NCI-H226 (cell line): ENCODE results near the gene ZNF511.
"Not testable (repeated sequence)": the region's sequence is repeated elsewhere in the genome, so short reads cannot be mapped to it uniquely, and the experiment has no call there.

ENCODE experiments used
- DNase-seq: peaks from one replicate; pipeline ENCODE4 v3.0.0-alpha.2; 2015

Gene ZNF511

DNA sequence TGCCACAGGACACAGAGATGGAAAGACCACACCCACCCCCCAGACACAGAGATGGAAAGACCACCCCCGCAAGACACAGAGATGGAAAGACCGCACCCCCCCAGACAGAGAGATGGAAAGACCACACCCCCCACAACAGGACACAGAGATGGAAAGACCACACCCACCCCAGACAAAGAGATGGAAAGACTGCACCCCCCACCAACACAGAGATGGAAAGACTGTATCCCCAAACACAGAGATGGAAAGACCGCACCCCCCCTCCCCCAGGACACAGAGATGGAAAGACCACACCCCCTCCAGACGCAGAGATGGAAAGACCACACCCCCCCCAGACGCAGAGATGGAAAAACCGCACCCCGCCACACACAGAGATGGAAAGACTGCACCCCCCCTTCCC lies 8.0 kb downstream of the ZNF511 start:
- no peak for DNase-seq

DNA sequence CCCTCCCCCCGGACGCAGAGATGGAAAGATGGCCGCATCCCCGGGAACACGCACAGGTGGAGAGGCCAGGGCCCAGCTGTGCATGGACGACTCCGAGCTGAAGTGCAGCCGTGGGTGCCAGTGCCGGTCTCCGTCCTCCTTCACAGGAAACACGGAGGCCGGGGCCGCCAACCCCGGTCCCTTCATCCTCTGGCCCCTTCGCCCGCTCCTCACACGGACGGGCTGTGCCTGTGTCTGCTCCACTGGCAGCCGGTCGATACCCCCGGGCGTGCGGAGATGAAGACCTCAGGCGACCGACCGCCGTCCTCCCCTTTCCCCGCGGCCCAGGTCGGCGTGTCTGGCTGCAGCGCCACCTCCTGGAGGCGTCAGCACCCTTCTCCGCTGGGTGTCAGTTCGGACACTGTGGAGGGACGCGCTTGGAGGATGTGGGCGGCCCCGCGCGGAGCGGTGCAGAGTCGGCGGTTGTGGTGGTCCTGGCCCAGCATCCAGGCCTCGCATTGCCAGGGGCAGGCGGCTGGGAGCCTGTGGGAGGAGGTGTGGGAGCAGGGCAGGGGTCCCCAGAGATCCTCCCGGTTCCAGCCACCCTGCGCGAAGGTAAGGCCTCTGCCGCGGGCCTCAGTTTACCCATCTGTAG lies 9.9 kb downstream of the ZNF511 start:
- DNase-seq, result peak; percentile 40

DNA sequence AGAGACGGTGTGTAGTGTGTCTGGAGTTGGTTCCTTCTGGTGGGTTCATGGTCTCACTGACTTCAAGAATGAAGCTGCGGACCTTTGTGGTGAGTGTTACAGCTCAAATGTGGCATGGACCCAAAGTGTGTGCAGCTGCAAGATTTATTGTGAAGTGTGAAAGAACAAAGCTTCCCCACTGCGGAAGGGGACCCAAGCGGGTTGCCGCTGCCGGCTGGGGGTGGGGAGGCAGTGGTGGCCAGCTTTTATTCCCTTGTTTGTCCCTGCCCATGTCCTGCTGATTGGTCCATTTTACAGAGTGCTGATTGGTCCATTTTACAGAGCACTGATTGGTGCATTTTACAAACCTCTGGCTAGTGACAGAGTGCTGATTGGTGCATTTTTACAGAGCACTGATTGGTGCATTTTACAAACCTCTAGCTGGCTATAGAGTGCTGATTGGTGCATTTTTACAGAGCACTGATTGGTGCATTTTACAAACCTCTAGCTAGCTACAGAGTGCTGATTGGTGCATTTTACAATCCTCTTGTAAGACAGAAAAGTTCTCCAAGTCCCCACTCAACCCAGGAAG lies 12.2 kb downstream of the ZNF511 start:
- not testable (repeated sequence) for DNase-seq

- not testable (repeated sequence) for DNase-seq
Measured at GRCh38 chr10:133322064-133322709, 13.5 kb downstream of the ZNF511 start.

DNA sequence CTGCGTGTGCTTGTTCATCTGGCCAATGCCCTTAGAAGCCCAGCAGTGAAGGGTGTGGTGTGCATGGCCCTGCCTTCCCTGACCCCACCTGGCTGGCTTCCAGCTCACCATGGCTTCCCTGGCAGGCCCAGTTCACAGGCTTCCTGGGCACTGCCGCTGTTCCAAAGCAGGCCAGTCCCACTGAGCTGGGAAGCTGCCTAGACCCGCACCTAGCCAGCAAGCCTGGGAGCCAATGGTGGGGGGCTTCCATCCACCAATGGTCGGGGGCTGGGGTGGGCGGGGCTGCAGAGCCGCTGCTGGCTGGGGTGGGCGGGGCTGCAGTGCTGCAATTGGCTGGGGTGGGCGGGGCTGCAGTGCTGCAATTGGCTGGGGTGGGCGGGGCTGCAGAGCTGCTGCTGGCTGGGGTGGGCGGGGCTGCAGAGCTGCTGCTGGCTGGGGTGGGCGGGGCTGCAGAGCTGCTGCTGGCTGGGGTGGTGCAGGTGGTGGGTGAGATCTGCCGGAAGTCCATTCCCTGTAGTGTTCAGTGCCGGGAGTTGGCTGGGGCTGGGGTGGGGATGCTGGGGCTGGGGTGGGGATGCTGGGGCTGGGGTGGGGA lies 15.6 kb downstream of the ZNF511 start:
- peak; percentile 46 for DNase-seq

- no peak for DNase-seq
Measured at GRCh38 chr10:133324857-133325260, 16.1 kb downstream of the ZNF511 start.

GRCh38 chr10:133325440-133326222 lies 16.9 kb downstream of the ZNF511 start:
- no peak for DNase-seq

DNA sequence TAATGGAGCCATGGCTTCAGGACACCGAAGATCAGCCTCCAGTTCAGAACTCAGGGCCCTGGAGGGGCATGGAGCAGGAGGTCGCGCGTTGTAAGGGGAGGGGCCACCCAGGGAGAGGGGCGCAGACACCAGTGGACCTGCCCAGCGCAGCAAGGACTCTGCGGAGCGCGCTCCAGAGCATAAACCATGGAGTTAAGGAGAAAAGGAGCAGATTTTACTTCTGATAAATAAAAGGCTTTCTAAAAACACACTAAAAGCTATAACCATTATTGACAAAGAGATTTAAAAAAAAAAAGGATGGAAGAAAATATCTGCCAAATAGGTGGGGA lies 17.5 kb downstream of the ZNF511 start:
- no peak for DNase-seq

GRCh38 chr10:133326745-133327650 lies 18.3 kb downstream of the ZNF511 start:
- no peak for DNase-seq

GRCh38 chr10:133327651-133328357 lies 19.1 kb downstream of the ZNF511 start:
- DNase-seq, result no peak

DNA sequence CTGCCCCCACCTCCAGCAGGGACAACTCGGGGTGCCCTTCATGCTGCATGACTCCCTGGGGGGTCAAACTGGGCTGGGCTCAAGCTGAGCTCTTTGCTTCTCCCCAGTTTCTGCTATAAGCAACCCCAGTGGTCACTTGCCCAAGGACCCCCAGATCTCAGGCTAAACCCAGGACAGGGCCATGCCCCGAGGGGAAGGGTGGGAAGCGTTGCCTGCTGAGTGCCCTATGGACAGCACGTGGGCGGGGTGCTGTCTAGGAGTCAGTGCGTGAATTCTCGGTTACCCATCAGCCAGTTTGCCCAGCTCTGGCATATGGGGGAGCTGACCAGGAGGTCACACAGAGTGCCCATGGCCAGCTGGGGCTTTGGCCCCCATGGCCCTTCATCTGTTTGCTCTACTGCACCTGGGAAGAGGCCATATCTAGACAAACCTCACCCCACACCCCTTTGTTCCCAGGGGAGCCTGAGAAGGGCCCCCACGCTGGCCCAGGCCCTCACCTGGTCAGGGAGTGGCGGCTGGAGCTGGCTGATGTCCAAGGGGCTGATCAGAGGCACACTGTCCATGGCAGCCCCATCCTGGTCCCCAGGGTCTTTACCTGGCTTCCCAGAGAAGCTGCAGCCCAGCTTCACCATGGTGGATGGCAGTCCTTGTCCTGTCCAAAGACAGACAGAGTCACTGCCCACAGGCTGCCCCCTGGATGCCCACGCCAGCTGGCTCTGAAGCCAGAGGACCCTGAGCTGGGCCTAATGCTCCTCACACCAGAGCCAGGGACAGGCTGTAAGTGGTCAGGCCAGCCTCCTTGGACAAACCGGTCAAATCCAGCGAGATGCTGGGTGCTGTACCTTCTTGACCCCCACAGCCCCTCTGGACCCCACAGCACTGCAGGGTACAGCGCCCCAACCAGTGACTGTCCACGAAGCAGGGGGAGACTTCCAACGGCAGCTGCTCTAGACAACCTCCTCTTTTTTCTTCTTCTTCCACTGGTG lies 19.9 kb downstream of the ZNF511 start:
- DNase-seq, result no peak

DNA sequence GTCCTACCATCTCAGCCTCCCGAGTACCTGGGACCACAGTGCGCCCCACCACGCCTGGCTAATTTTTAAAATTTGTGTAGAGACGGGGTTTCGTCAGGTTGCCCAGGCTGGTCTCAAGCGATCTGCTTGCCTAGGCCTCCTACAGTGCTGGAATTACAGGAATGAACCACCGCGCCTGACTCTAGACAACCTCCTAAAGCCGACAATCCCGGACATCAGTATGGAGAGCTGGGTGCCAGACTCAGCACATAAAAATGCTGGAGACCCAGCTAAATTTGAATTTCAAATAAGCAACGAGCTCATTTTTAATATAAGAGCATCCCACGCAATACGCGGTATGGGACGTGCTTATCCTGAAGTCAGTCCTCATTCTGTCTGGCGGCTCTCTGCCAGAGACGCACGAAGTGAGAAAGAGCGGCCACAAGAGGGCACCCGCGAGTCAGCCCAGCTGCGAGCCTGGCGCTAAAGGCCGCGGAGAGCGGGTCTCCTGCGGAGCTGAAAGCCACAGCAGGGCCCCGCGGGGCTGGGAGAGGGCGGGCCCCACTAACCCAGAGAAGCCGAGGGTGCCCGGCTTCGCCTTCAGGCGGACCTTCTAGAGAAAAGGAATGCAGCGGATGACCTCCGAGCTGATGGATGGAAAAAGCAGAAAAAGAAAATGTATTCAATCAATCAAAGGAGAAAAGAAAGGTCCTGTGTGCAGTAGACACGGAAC lies 20.9 kb downstream of the ZNF511 start:
- peak; percentile 58 for DNase-seq

- DNase-seq, result no peak
Measured at GRCh38 chr10:133332936-133333699, 24.4 kb downstream of the ZNF511 start.

GRCh38 chr10:133334503-133335245 lies 26.0 kb downstream of the ZNF511 start:
- no peak for DNase-seq

DNA sequence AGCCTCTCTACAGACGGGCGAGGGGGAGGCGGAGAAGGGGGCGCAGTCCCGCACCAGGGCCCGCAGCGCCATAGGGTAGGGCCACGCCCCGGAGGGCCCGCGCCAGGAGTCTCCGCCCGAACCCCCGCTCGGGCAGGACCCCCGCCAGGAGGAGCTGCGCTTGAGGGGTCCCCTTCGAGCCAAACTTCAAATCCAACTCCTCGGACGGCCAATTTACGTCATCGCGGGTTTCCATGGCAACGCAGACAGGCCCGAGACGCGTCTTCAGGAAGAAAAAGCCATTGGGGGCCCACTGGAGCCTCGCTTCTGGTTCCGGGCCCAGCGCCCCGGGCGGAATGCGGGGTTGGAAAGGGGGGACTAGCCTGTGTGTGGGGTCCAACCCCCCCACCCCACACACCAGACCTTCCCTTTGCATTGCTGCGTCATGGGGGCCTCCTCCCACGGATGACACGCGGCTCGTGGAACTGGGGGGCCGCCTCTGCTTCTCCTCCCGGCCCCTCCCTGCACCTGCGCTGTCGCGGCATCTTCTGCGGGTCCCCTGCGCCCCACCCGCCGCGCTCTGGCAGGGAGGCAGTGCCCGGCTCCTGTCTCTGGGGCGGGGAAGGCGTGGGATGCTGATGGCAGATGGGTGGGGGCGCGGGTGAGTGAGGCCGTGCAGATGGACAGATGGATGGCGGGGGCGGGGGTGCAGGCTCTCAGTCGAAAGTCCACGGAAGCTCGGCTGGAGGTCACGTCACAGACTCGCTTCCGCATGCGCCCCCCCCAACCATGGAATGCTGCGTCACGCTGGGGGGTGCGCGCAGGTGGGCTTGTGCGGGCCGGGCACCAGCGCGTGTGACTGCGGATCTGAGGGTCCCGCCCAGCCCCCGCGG lies 26.8 kb downstream of the ZNF511 start:
- DNase-seq, result no peak

GRCh38 chr10:133336118-133336576 lies 27.4 kb downstream of the ZNF511 start:
- no peak for DNase-seq
